Upper lobe of left lung (tissue), 6 donors: Measurements from ENCODE around the gene HERC4. TPM values are rescaled to one million over a fixed set of nuclear protein-coding genes. Genes with fewer than 3 reads are reported as not detected.

Experiments
- ATAC-seq, 2 donors: fragments of 200-7000 bp; cut with Tn5 transposase; one replicate each; pipeline ENCODE4 v1.9.1; 2022; ENCODE audit warnings: mild to moderate bottlenecking in 2 of 2, moderate library complexity in 2 of 2; ENCODE audit not compliant: low FRiP score in 2 of 2
- DNase-seq, 2 donors: peaks; one replicate each; pipeline ENCODE4 v3.0.0-alpha.2; 2019 to 2020
- H3K27ac ChIP-seq, 4 donors: fragments of 200-600 bp; sonication (generic); one replicate each; pipeline ENCODE4 v1.5.1; 2016 to 2019
- H3K27me3 ChIP-seq, 4 donors: fragments of 200-600 bp; sonication (generic); one replicate each; pipeline ENCODE4 v1.5.1; 2017 to 2019
- H3K36me3 ChIP-seq, 4 donors: fragments of 200-600 bp; sonication (generic); one replicate each; pipeline ENCODE4 v1.5.1; 2016 to 2019
- H3K4me1 ChIP-seq, 4 donors: fragments of 200-600 bp; sonication (generic); one replicate each; pipeline ENCODE4 v1.5.1; 2018 to 2019
- H3K4me3 ChIP-seq, 4 donors: fragments of 200-600 bp; sonication (generic); one replicate each; pipeline ENCODE4 v1.5.1; 2017 to 2019; ENCODE audit warnings: mild to moderate bottlenecking in 2 of 4, moderate library complexity in 1 of 4
- H3K9me3 ChIP-seq, 4 donors: fragments of 200-600 bp; sonication (generic); one replicate each; pipeline ENCODE4 v1.5.1; 2018 to 2019
- CTCF ChIP-seq, 6 experiments: fragments of 450-650 bp in 4 of 6; fragments of 200-600 bp in 2 of 6; sonication (generic) in 2 of 6; IDR thresholded peaks; one replicate each; pipeline ENCODE4 v1.5.1; 2016 to 2019; ENCODE audit warnings: antibody characterized with exemption in 6 of 6
- EP300 ChIP-seq, 4 donors: sonication (generic); formaldehyde crosslinking; IDR thresholded peaks; one replicate each; pipeline ENCODE4 v1.5.1; 2017; ENCODE audit warnings: antibody characterized with exemption in 4 of 4, control low read depth in 2 of 4
- POLR2A ChIP-seq, 4 donors: fragments of 450-650 bp; IDR thresholded peaks; one replicate each; pipeline ENCODE4 v1.5.1; 2016 to 2017; ENCODE audit warnings: antibody characterized with exemption in 4 of 4, mild to moderate bottlenecking in 2 of 4
- POLR2AphosphoS5 ChIP-seq, 2 donors: sonication (generic); formaldehyde crosslinking; IDR thresholded peaks; one replicate each; pipeline ENCODE4 v1.5.1; 2017; ENCODE audit warnings: antibody characterized with exemption in 2 of 2
- WGBS, 2 donors: methylation state at CpG; one replicate each; pipeline ENCODE4 v1.1.5; 2017 to 2018; 5-methylcytosine and 5-hydroxymethylcytosine counted together
- total RNA-seq, 6 donors: library from RNA; depleted of rRNA in 4 of 6; stranded (reverse); fragments of >200 nt in 4 of 6; gene quantifications; one replicate each; pipeline versions ENCODE4 v1.1.0 to v1.2.1, GENCODE V29; 2016 to 2021
- donor health status: DM: no; HTN: no; CAD: no; lungs with moderate emphysema.
- donor health status: DM: no; HTN: yes; CAD: no; lungs with severe emphysema.

Gene HERC4
- total RNA-seq, 6 donors from 2014 or later = 32.1 to 82.5 (median 46.7) TPM

- H3K27ac ChIP-seq = no peak overlapping the region
- no peak for DNase-seq
- H3K4me1 ChIP-seq = no peaks in the 10 kb centered on the region
- WGBS, 2 donors = 74 to 76% methylated on average over 2 of the region's 2 CpGs
- no peaks in the 10 kb centered on the region for H3K36me3 ChIP-seq
- H3K4me3 ChIP-seq = no peak overlapping the region
- no peak for TF ChIP-seq CTCF (IDR thresholded peaks at IDR 0.05)
- no peak for TF ChIP-seq POLR2A (IDR thresholded peaks at IDR 0.05)
- TF ChIP-seq EP300 (IDR thresholded peaks at IDR 0.05) = no peak
- no peak for TF ChIP-seq POLR2AphosphoS5 (IDR thresholded peaks at IDR 0.05)
- no peak for ATAC-seq
- H3K27me3 ChIP-seq = no peaks in the 10 kb centered on the region
- no peaks in the 10 kb centered on the region for H3K9me3 ChIP-seq
Measured at GRCh38 chr10:68095153-68095552, 20.1 kb upstream of the HERC4 start.

GRCh38 chr10:68092512-68092911 is 17.4 kb upstream of the HERC4 start:
- no peaks in the 10 kb centered on the region for H3K27me3 ChIP-seq
- no peak for TF ChIP-seq POLR2AphosphoS5 (IDR thresholded peaks at IDR 0.05)
- TF ChIP-seq CTCF (IDR thresholded peaks at IDR 0.05) = no peak
- no peak for TF ChIP-seq POLR2A (IDR thresholded peaks at IDR 0.05)
- no peak for TF ChIP-seq EP300 (IDR thresholded peaks at IDR 0.05)
- no peaks in the 10 kb centered on the region for H3K9me3 ChIP-seq
- no peaks in the 10 kb centered on the region for H3K4me1 ChIP-seq
- no peak overlapping the region for H3K4me3 ChIP-seq
- WGBS, 2 donors = 95 to 98% methylated on average over 2 of the region's 2 CpGs
- H3K36me3 ChIP-seq = no peaks in the 10 kb centered on the region
- DNase-seq (no peak), ATAC-seq (no peak)
- H3K27ac ChIP-seq = no peak overlapping the region

- no peak for DNase-seq
- TF ChIP-seq CTCF (IDR thresholded peaks at IDR 0.05) = no peak
- no peak for TF ChIP-seq POLR2A (IDR thresholded peaks at IDR 0.05)
- no peak for TF ChIP-seq EP300 (IDR thresholded peaks at IDR 0.05)
- no peak for TF ChIP-seq POLR2AphosphoS5 (IDR thresholded peaks at IDR 0.05)
- no peak overlapping the region for H3K27ac ChIP-seq
- H3K4me1 ChIP-seq = no peaks in the 10 kb centered on the region
- no peaks in the 10 kb centered on the region for H3K9me3 ChIP-seq
- no peak overlapping the region for H3K4me3 ChIP-seq
- no peaks in the 10 kb centered on the region for H3K36me3 ChIP-seq
- 84 to 90% methylated on average over 4 of the region's 4 CpGs for WGBS, 2 donors
- H3K27me3 ChIP-seq = no peaks in the 10 kb centered on the region
- no peak for ATAC-seq
Measured at GRCh38 chr10:68090586-68090985, 15.5 kb upstream of the HERC4 start.

- DNase-seq (no peak), ATAC-seq (no peak)
- no peaks in the 10 kb centered on the region for H3K27me3 ChIP-seq
- H3K27ac ChIP-seq = no peak overlapping the region
- H3K4me1 ChIP-seq = no peaks in the 10 kb centered on the region
- no peaks in the 10 kb centered on the region for H3K9me3 ChIP-seq
- H3K4me3 ChIP-seq = no peak overlapping the region
- WGBS, 2 donors = 51 to 56% methylated on average over 4 of the region's 4 CpGs
- TF ChIP-seq POLR2A (IDR thresholded peaks at IDR 0.05) (no peak), POLR2AphosphoS5 (IDR thresholded peaks at IDR 0.05) (no peak), CTCF (IDR thresholded peaks at IDR 0.05) (no peak), EP300 (IDR thresholded peaks at IDR 0.05) (no peak)
- no peaks in the 10 kb centered on the region for H3K36me3 ChIP-seq
Measured at GRCh38 chr10:68088740-68089139, 13.7 kb upstream of the HERC4 start.

- Histone ChIP-seq H3K9me3 (no peaks in the 10 kb centered on the region), H3K4me1 (no peaks in the 10 kb centered on the region), H3K36me3 (no peaks in the 10 kb centered on the region), H3K27ac (no peak overlapping the region), H3K4me3 (no peak overlapping the region), H3K27me3 (no peaks in the 10 kb centered on the region)
- DNase-seq = no peak
- 11 to 28% methylated on average over 2 of the region's 2 CpGs for WGBS, 2 donors
- no peak for TF ChIP-seq POLR2A (IDR thresholded peaks at IDR 0.05)
- ATAC-seq = no peak
Measured at GRCh38 chr10:68087685-68088401, 12.8 kb upstream of the HERC4 start.
